Measurements from ENCODE around the gene STAG1.
"Not testable (repeated sequence)": the region's sequence is repeated elsewhere in the genome, so short reads cannot be mapped to it uniquely, and the experiment has no call there.

DNA sequence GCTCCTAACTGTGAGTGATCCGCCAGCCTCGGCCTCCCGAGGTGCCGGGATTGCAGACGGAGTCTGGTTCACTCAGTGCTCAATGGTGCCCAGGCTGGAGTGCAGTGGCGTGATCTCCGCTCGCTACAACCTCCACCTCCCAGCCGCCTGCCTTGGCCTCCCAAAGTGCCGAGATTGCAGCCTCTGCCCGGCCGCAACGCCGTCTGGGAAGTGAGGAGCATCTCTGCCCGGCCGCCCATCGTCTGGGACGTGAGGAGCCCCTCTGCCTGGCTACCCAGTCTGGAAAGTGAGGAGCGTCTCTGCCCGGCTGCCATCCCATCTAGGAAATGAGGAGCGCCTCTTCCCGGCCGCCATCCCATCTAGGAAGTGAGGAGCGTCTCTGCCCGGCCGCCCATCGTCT, 29.3 kb downstream of the STAG1 start:
- TF ChIP-seq, protein P1, sequence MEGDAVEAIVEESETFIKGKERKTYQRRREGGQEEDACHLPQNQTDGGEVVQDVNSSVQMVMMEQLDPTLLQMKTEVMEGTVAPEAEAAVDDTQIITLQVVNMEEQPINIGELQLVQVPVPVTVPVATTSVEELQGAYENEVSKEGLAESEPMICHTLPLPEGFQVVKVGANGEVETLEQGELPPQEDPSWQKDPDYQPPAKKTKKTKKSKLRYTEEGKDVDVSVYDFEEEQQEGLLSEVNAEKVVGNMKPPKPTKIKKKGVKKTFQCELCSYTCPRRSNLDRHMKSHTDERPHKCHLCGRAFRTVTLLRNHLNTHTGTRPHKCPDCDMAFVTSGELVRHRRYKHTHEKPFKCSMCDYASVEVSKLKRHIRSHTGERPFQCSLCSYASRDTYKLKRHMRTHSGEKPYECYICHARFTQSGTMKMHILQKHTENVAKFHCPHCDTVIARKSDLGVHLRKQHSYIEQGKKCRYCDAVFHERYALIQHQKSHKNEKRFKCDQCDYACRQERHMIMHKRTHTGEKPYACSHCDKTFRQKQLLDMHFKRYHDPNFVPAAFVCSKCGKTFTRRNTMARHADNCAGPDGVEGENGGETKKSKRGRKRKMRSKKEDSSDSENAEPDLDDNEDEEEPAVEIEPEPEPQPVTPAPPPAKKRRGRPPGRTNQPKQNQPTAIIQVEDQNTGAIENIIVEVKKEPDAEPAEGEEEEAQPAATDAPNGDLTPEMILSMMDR (IDR thresholded peaks at IDR 0.05): not testable (repeated sequence)
- not testable (repeated sequence) for TF ChIP-seq POLR2A (IDR thresholded peaks at IDR 0.05); POLR2AphosphoS5 (IDR thresholded peaks at IDR 0.05; ENCODE audit: insufficient read depth in 1 of 2, low read depth in 1 of 2)

Measured in vagina (tissue), 2 donors.